ENCODE measurements around the gene NEXN. TPM values are rescaled to one million over a fixed set of nuclear protein-coding genes. Genes with fewer than 3 reads are reported as not detected.

Gene NEXN
- total and polyA plus RNA-seq, 4 donors, result 1.8 to 5.2 (median 3.5) TPM

DNA sequence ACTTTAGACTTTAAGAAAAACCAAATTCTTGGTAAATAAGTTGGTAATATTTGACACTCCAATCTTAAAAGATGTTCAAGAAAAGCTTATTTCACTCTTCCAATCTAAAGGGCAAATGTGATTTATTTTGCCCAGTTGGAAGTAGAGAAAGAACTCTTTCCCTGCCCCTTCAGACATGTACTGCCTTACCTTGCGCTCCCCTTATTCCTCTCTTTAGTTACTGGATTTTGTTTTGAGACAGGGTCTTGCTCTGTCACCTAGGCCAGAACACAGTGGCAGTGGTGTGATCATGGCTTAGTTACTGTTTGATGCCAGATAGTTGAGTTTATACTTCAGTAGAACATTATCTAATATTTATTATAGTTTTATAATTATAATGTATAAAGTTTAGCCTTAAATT, 62.9 kb downstream of the NEXN start:
- peaks cover 20% of the 10 kb centered on the region for H3K36me3 ChIP-seq (ENCODE audit: control insufficient read depth, insufficient read depth, low read length)
- WGBS (ENCODE audit: insufficient coverage), result no CpG with 5 or more reads among the region's 1 CpG
- H3K4me1 ChIP-seq (ENCODE audit: control insufficient read depth, insufficient read depth, low read length), result no peaks in the 10 kb centered on the region
- H3K27ac ChIP-seq (ENCODE audit: low read depth, low read length), result no peak overlapping the region
- no peak overlapping the region for H3K4me3 ChIP-seq (ENCODE audit: low read depth, low read length)
- no peaks in the 10 kb centered on the region for H3K27me3 ChIP-seq (ENCODE audit: control insufficient read depth, insufficient read depth, low read length)
- no peaks in the 10 kb centered on the region for H3K9me3 ChIP-seq (ENCODE audit: control insufficient read depth, insufficient read depth, low read length)
- no peak for DNase-seq (ENCODE audit: low read depth in 4 of 6, low spot score in 6 of 6)

GRCh38 chr1:77953907-77954306, 65.5 kb downstream of the NEXN start:
- Histone ChIP-seq H3K27me3 (ENCODE audit: control insufficient read depth, insufficient read depth, low read length) (no peaks in the 10 kb centered on the region), H3K4me1 (ENCODE audit: control insufficient read depth, insufficient read depth, low read length) (no peaks in the 10 kb centered on the region), H3K27ac (ENCODE audit: low read depth, low read length) (no peak overlapping the region), H3K4me3 (ENCODE audit: low read depth, low read length) (no peak overlapping the region), H3K9me3 (ENCODE audit: control insufficient read depth, insufficient read depth, low read length) (no peaks in the 10 kb centered on the region), H3K36me3 (ENCODE audit: control insufficient read depth, insufficient read depth, low read length) (peaks cover 25% of the 10 kb centered on the region)
- DNase-seq (ENCODE audit: low read depth in 4 of 6, low spot score in 6 of 6), result no peak
- no CpG with 5 or more reads among the region's 3 CpGs for WGBS (ENCODE audit: insufficient coverage)

DNA sequence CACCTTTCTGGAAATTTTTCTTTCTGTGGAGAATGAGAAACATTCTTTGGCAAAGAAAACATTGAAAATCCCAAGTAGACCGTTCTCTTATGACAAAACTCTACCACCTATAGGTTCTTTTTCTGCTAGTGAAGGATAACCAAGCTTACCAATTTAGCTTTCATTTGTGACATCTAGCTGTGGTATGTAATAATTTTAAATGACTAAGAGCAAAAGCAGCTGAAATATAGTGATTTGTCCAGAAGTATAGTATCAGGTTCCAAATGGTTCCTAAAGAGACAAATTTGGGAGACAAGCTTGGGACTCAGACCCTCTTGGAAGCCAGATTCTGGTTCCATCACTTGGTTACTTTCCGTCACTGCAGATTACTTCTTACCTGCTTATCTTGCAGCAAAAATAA, 66.1 kb downstream of the NEXN start:
- Histone ChIP-seq H3K27ac (ENCODE audit: low read depth, low read length) (no peak overlapping the region), H3K9me3 (ENCODE audit: control insufficient read depth, insufficient read depth, low read length) (no peaks in the 10 kb centered on the region), H3K27me3 (ENCODE audit: control insufficient read depth, insufficient read depth, low read length) (no peaks in the 10 kb centered on the region), H3K36me3 (ENCODE audit: control insufficient read depth, insufficient read depth, low read length) (peaks cover 27% of the 10 kb centered on the region), H3K4me1 (ENCODE audit: control insufficient read depth, insufficient read depth, low read length) (no peaks in the 10 kb centered on the region), H3K4me3 (ENCODE audit: low read depth, low read length) (no peak overlapping the region)
- no peak for DNase-seq (ENCODE audit: low read depth in 4 of 6, low spot score in 6 of 6)
- WGBS (ENCODE audit: insufficient coverage), result no CpG with 5 or more reads among the region's 2 CpGs

DNA sequence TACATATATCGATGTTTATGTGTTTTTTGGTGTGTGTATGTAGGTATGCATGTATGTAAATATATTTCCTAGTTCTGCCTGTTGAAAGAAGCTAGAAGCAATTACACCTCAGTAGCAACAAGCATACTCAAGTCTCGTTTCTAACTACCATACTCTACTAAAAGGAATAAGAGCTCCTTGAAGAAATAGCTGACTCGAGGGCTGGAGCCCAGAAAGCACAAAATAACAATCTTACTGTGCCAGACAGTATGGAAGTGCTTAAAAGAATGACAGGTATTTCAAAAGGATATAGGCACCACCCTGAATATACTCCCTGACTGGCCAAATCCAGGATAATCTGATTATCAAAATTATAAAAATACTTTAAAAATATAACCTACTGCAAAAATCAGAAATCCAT, 67.3 kb downstream of the NEXN start:
- H3K9me3 ChIP-seq (ENCODE audit: control insufficient read depth, insufficient read depth, low read length), result no peaks in the 10 kb centered on the region
- WGBS (ENCODE audit: insufficient coverage), result no CpG with 5 or more reads among the region's 3 CpGs
- H3K36me3 ChIP-seq (ENCODE audit: control insufficient read depth, insufficient read depth, low read length), result peaks cover 30% of the 10 kb centered on the region
- no peaks in the 10 kb centered on the region for H3K27me3 ChIP-seq (ENCODE audit: control insufficient read depth, insufficient read depth, low read length)
- no peaks in the 10 kb centered on the region for H3K4me1 ChIP-seq (ENCODE audit: control insufficient read depth, insufficient read depth, low read length)
- no peak overlapping the region for H3K4me3 ChIP-seq (ENCODE audit: low read depth, low read length)
- DNase-seq (ENCODE audit: low read depth in 4 of 6, low spot score in 6 of 6), result no peak
- H3K27ac ChIP-seq (ENCODE audit: low read depth, low read length), result no peak overlapping the region

GRCh38 chr1:77956464-77956863, 68.0 kb downstream of the NEXN start:
- H3K36me3 ChIP-seq (ENCODE audit: control insufficient read depth, insufficient read depth, low read length), result peaks cover 30% of the 10 kb centered on the region
- H3K27ac ChIP-seq (ENCODE audit: low read depth, low read length), result no peak overlapping the region
- no peaks in the 10 kb centered on the region for H3K27me3 ChIP-seq (ENCODE audit: control insufficient read depth, insufficient read depth, low read length)
- no CpG with 5 or more reads among the region's 3 CpGs for WGBS (ENCODE audit: insufficient coverage)
- H3K4me3 ChIP-seq (ENCODE audit: low read depth, low read length), result no peak overlapping the region
- no peak for DNase-seq (ENCODE audit: low read depth in 4 of 6, low spot score in 6 of 6)
- no peaks in the 10 kb centered on the region for H3K4me1 ChIP-seq (ENCODE audit: control insufficient read depth, insufficient read depth, low read length)
- H3K9me3 ChIP-seq (ENCODE audit: control insufficient read depth, insufficient read depth, low read length), result no peaks in the 10 kb centered on the region

- no peak overlapping the region for H3K27ac ChIP-seq (ENCODE audit: low read depth, low read length)
- H3K9me3 ChIP-seq (ENCODE audit: control insufficient read depth, insufficient read depth, low read length), result no peaks in the 10 kb centered on the region
- H3K4me3 ChIP-seq (ENCODE audit: low read depth, low read length), result no peak overlapping the region
- H3K4me1 ChIP-seq (ENCODE audit: control insufficient read depth, insufficient read depth, low read length), result no peaks in the 10 kb centered on the region
- no peak for DNase-seq (ENCODE audit: low read depth in 4 of 6, low spot score in 6 of 6)
- H3K27me3 ChIP-seq (ENCODE audit: control insufficient read depth, insufficient read depth, low read length), result no peaks in the 10 kb centered on the region
- H3K36me3 ChIP-seq (ENCODE audit: control insufficient read depth, insufficient read depth, low read length), result peaks cover 23% of the 10 kb centered on the region
These were observed 70.0 kb downstream of the NEXN start for GRCh38 chr1:77958391-77958790.

DNA sequence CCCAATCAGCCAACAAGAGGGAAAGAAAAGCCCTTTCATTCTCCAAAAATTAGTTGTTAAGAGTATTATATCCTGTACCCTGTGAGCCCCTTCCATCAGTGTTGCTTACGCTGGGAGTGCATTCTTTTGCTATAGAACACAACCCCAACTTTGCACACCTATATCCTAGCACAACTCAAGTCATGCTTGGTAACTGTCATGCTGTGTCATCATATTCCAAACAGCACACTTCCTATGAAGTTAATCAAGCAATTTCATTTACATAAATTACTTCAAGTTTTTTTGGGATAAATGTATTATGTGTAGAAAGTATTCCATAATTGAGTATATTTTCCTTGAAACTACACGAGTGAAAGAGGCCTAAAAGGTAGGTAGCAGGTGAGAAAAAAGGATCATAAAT, 70.4 kb downstream of the NEXN start:
- no peaks in the 10 kb centered on the region for H3K4me1 ChIP-seq (ENCODE audit: control insufficient read depth, insufficient read depth, low read length)
- H3K4me3 ChIP-seq (ENCODE audit: low read depth, low read length), result no peak overlapping the region
- no peaks in the 10 kb centered on the region for H3K9me3 ChIP-seq (ENCODE audit: control insufficient read depth, insufficient read depth, low read length)
- no peak for DNase-seq (ENCODE audit: low read depth in 4 of 6, low spot score in 6 of 6)
- WGBS (ENCODE audit: insufficient coverage), result no CpG with 5 or more reads among the region's 2 CpGs
- no peak overlapping the region for H3K27ac ChIP-seq (ENCODE audit: low read depth, low read length)
- H3K27me3 ChIP-seq (ENCODE audit: control insufficient read depth, insufficient read depth, low read length), result no peaks in the 10 kb centered on the region
- peaks cover 23% of the 10 kb centered on the region for H3K36me3 ChIP-seq (ENCODE audit: control insufficient read depth, insufficient read depth, low read length)

DNA sequence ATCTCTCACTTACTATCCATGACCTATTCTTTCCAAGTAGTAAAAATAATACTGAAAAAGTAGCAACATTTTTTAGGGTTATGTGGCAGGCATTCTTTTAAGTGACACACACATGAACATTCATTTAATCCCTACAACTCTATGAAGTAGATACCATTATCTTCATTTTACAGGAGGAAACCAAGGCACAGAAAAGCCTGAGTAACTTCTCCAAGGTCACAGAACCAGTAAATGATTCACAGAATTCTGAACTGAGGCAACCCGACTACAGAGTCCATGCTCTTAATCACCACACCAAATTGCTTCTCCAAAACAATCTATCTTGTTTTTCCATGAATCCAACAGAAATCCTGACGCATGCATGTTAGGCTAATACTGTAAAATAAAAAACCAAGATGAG, 73.0 kb downstream of the NEXN start:
- H3K36me3 ChIP-seq (ENCODE audit: control insufficient read depth, insufficient read depth, low read length), result peaks cover 28% of the 10 kb centered on the region
- H3K4me3 ChIP-seq (ENCODE audit: low read depth, low read length), result no peak overlapping the region
- 86% methylated on average over 1 of the region's 2 CpGs for WGBS (ENCODE audit: insufficient coverage)
- DNase-seq (ENCODE audit: low read depth in 4 of 6, low spot score in 6 of 6), result no peak
- H3K27ac ChIP-seq (ENCODE audit: low read depth, low read length), result no peak overlapping the region
- H3K27me3 ChIP-seq (ENCODE audit: control insufficient read depth, insufficient read depth, low read length), result no peaks in the 10 kb centered on the region
- no peaks in the 10 kb centered on the region for H3K4me1 ChIP-seq (ENCODE audit: control insufficient read depth, insufficient read depth, low read length)
- H3K9me3 ChIP-seq (ENCODE audit: control insufficient read depth, insufficient read depth, low read length), result no peaks in the 10 kb centered on the region

DNA sequence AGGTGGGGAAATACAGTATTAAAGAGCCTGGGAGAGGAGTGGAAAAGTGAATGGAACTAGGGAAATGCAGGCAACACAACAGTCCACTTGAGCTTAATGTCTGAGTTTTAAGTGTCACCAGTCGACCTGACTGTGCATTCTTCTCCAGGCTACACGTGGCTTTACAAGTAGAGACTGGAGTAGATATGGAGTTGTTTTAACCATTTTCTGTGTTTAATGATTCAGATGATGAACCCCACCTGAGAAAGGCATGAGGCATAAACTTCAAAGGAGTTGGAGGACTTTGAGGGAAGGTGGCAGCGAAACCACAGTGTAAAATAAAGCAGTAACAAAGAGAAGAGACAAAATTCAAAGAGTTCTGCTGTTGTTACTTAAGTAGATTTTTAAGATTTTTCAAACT, 77.9 kb downstream of the NEXN start:
- no peaks in the 10 kb centered on the region for H3K9me3 ChIP-seq (ENCODE audit: control insufficient read depth, insufficient read depth, low read length)
- no peaks in the 10 kb centered on the region for H3K4me1 ChIP-seq (ENCODE audit: control insufficient read depth, insufficient read depth, low read length)
- no peak overlapping the region for H3K4me3 ChIP-seq (ENCODE audit: low read depth, low read length)
- WGBS (ENCODE audit: insufficient coverage), result 94% methylated on average over 2 of the region's 3 CpGs
- peaks cover 11% of the 10 kb centered on the region for H3K36me3 ChIP-seq (ENCODE audit: control insufficient read depth, insufficient read depth, low read length)
- no peak overlapping the region for H3K27ac ChIP-seq (ENCODE audit: low read depth, low read length)
- H3K27me3 ChIP-seq (ENCODE audit: control insufficient read depth, insufficient read depth, low read length), result no peaks in the 10 kb centered on the region
- no peak for DNase-seq (ENCODE audit: low read depth in 4 of 6, low spot score in 6 of 6)

GRCh38 chr1:77970192-77970591, 81.8 kb downstream of the NEXN start:
- no peaks in the 10 kb centered on the region for H3K4me1 ChIP-seq (ENCODE audit: control insufficient read depth, insufficient read depth, low read length)
- no peak overlapping the region for H3K4me3 ChIP-seq (ENCODE audit: low read depth, low read length)
- H3K36me3 ChIP-seq (ENCODE audit: control insufficient read depth, insufficient read depth, low read length), result peaks cover 9% of the 10 kb centered on the region
- DNase-seq (ENCODE audit: low read depth in 4 of 6, low spot score in 6 of 6), result no peak
- WGBS (ENCODE audit: insufficient coverage), result 80% methylated on average over 1 of the region's 1 CpG
- H3K27me3 ChIP-seq (ENCODE audit: control insufficient read depth, insufficient read depth, low read length), result no peaks in the 10 kb centered on the region
- H3K9me3 ChIP-seq (ENCODE audit: control insufficient read depth, insufficient read depth, low read length), result no peaks in the 10 kb centered on the region
- no peak overlapping the region for H3K27ac ChIP-seq (ENCODE audit: low read depth, low read length)
